Mesendoderm (in vitro differentiated cells): ENCODE results near the gene JCAD.
"Not testable (repeated sequence)": the region's sequence is repeated elsewhere in the genome, so short reads cannot be mapped to it uniquely, and the experiment has no call there.

Experiments used
- DNase-seq: peaks from one replicate; pipeline ENCODE4 v3.0.0; 2013
- H2AK5ac ChIP-seq: 2 replicates; pipeline ENCODE4 v1.6.1; 2013; ENCODE audit warnings: low read length, inconsistent platforms
- H2BK120ac ChIP-seq: 2 replicates; pipeline ENCODE4 v1.6.1; 2013; ENCODE audit warnings: low read depth, mild to moderate bottlenecking, low read length, moderate library complexity, mixed read lengths
- H2BK15ac ChIP-seq: replicated peaks from 2 replicates; pipeline ENCODE4 v1.6.1; 2013; ENCODE audit warnings: low read depth, mild to moderate bottlenecking, moderate library complexity
- H2BK5ac ChIP-seq: 2 replicates; pipeline ENCODE4 v1.6.1; 2013; ENCODE audit warnings: low read length, inconsistent platforms
- H3K18ac ChIP-seq: 2 replicates; pipeline ENCODE4 v1.6.1; 2013; ENCODE audit warnings: mild to moderate bottlenecking, low read length, mixed read lengths
- H3K23ac ChIP-seq: one replicate; pipeline ENCODE4 v1.6.1; 2013; ENCODE audit warnings: low read length
- H3K27ac ChIP-seq: 2 replicates; pipeline ENCODE4 v1.5.1; 2013; ENCODE audit warnings: low read depth, mild to moderate bottlenecking, inconsistent platforms, low read length, moderate library complexity
- H3K27me3 ChIP-seq: 2 replicates; pipeline ENCODE4 v1.6.1; 2013; ENCODE audit warnings: low read length, control low read depth, mild to moderate bottlenecking, inconsistent platforms; ENCODE audit not compliant: insufficient read depth, poor library complexity
- H3K36me3 ChIP-seq: 2 replicates; pipeline ENCODE4 v1.6.1; 2013; ENCODE audit warnings: low read length, inconsistent platforms; ENCODE audit not compliant: control insufficient read depth, insufficient read depth
- H3K4ac ChIP-seq: one replicate; pipeline ENCODE4 v1.6.1; 2013; ENCODE audit warnings: low read depth, mild to moderate bottlenecking, low read length, moderate library complexity
- H3K4me1 ChIP-seq: 2 replicates; pipeline ENCODE4 v1.6.1; 2013; ENCODE audit warnings: low read depth, low read length, inconsistent platforms; ENCODE audit not compliant: control insufficient read depth
- H3K4me2 ChIP-seq: 2 replicates; pipeline ENCODE4 v1.6.1; 2013; ENCODE audit warnings: low read length
- H3K4me3 ChIP-seq: 2 replicates; pipeline ENCODE4 v1.5.1; 2013; ENCODE audit warnings: mild to moderate bottlenecking, low read length
- H3K56ac ChIP-seq: one replicate; pipeline ENCODE4 v1.6.1; 2013; ENCODE audit warnings: low read length
- H3K79me1 ChIP-seq: 2 replicates; pipeline ENCODE4 v1.6.1; 2013; ENCODE audit warnings: low read length, inconsistent platforms
- H3K79me2 ChIP-seq: 2 replicates; pipeline ENCODE4 v1.6.1; 2013; ENCODE audit warnings: mild to moderate bottlenecking, low read length; ENCODE audit not compliant: control insufficient read depth, insufficient read depth
- H3K9ac ChIP-seq: 2 replicates; pipeline ENCODE4 v1.6.1; 2013; ENCODE audit warnings: low read length, inconsistent platforms
- H4K5ac ChIP-seq: one replicate; pipeline ENCODE4 v1.6.1; 2013; ENCODE audit warnings: low read length
- H4K8ac ChIP-seq: one replicate; pipeline ENCODE4 v1.6.1; 2013; ENCODE audit warnings: low read depth, mild to moderate bottlenecking, control low read depth, low read length, moderate library complexity
- WGBS: extraction: QIAGEN DNeasy Blood & Tissue Kit; methylation state at CpG from one replicate; pipeline ENCODE4 v1.1.7; 2013; ENCODE audit warnings: low lambda C conversion rate, missing lambda C conversion rate; ENCODE audit not compliant: insufficient coverage; ENCODE audit errors: extremely low coverage; 5-methylcytosine and 5-hydroxymethylcytosine counted together

The JCAD gene

GRCh38 chr10:29991382-29991781 lies 68.0 kb downstream of the JCAD start:
- no peak overlapping the region for H3K23ac ChIP-seq
- WGBS: no CpG with 5 or more reads among the region's 3 CpGs

GRCh38 chr10:29987471-29987870 lies 71.9 kb downstream of the JCAD start:
- no CpG with 5 or more reads among the region's 4 CpGs for WGBS

More at GRCh38 chr10:29991382-29991781, 68.0 kb downstream of the JCAD start:
- Histone ChIP-seq H3K79me2 (no peaks in the 10 kb centered on the region), H2AK5ac (no peak overlapping the region), H4K8ac (no peak overlapping the region), H2BK5ac (no peak overlapping the region), H3K4me3 (no peak overlapping the region), H3K9ac (no peak overlapping the region), H2BK15ac (no peak overlapping the region), H4K5ac (no peak overlapping the region), H3K36me3 (no peaks in the 10 kb centered on the region), H3K18ac (no peak overlapping the region), H3K27ac (no peak overlapping the region), H2BK120ac (no peak overlapping the region), H3K4me2 (no peak overlapping the region), H3K27me3 (no peaks in the 10 kb centered on the region), H3K79me1 (no peaks in the 10 kb centered on the region), H3K4ac (no peak overlapping the region), H3K56ac (no peak overlapping the region), H3K4me1 (peaks cover 3% of the 10 kb centered on the region)
- no peak for DNase-seq

GRCh38 chr10:29982997-29983648 lies 76.3 kb downstream of the JCAD start:
- Histone ChIP-seq H3K27me3 (no peaks in the 10 kb centered on the region), H4K8ac (no peak overlapping the region), H2AK5ac (no peak overlapping the region), H3K9ac (no peak overlapping the region), H3K18ac (no peak overlapping the region), H3K36me3 (no peaks in the 10 kb centered on the region), H3K27ac (no peak overlapping the region), H3K4ac (no peak overlapping the region), H2BK5ac (no peak overlapping the region), H3K4me2 (no peak overlapping the region), H3K56ac (no peak overlapping the region), H3K4me1 (no peaks in the 10 kb centered on the region), H3K79me2 (no peaks in the 10 kb centered on the region), H3K79me1 (no peaks in the 10 kb centered on the region), H2BK15ac (no peak overlapping the region), H4K5ac (no peak overlapping the region), H3K23ac (no peak overlapping the region), H2BK120ac (no peak overlapping the region), H3K4me3 (no peak overlapping the region)
- DNase-seq: no peak
- WGBS: no CpG with 5 or more reads among the region's 2 CpGs

More at GRCh38 chr10:29987471-29987870, 71.9 kb downstream of the JCAD start:
- Histone ChIP-seq H3K4ac (no peak overlapping the region), H3K36me3 (no peaks in the 10 kb centered on the region), H3K4me1 (no peaks in the 10 kb centered on the region), H3K56ac (no peak overlapping the region), H3K27me3 (no peaks in the 10 kb centered on the region), H3K23ac (no peak overlapping the region), H2AK5ac (no peak overlapping the region), H3K79me1 (no peaks in the 10 kb centered on the region), H3K79me2 (no peaks in the 10 kb centered on the region), H2BK5ac (no peak overlapping the region), H4K8ac (no peak overlapping the region), H3K18ac (no peak overlapping the region), H3K4me2 (no peak overlapping the region), H3K4me3 (no peak overlapping the region), H2BK120ac (no peak overlapping the region), H4K5ac (no peak overlapping the region), H3K9ac (no peak overlapping the region), H3K27ac (no peak overlapping the region), H2BK15ac (no peak overlapping the region)
- no peak for DNase-seq

- Histone ChIP-seq H4K5ac (no peak overlapping the region), H3K79me1 (no peaks in the 10 kb centered on the region), H2AK5ac (no peak overlapping the region), H3K9ac (no peak overlapping the region), H3K4me2 (no peak overlapping the region), H3K4me3 (no peak overlapping the region), H2BK15ac (no peak overlapping the region), H3K79me2 (no peaks in the 10 kb centered on the region), H3K18ac (no peak overlapping the region), H3K4me1 (no peaks in the 10 kb centered on the region), H2BK5ac (no peak overlapping the region), H3K27me3 (no peaks in the 10 kb centered on the region), H4K8ac (no peak overlapping the region), H3K27ac (no peak overlapping the region), H3K23ac (no peak overlapping the region), H3K4ac (no peak overlapping the region), H2BK120ac (no peak overlapping the region), H3K56ac (no peak overlapping the region), H3K36me3 (no peaks in the 10 kb centered on the region)
- no peak for DNase-seq
- WGBS: no CpG with 5 or more reads among the region's 3 CpGs
These were observed 77.9 kb downstream of the JCAD start for GRCh38 chr10:29981510-29981909.

- no peak for DNase-seq
- Histone ChIP-seq H3K23ac (no peak overlapping the region), H2BK15ac (no peak overlapping the region)
These were observed 79.3 kb downstream of the JCAD start for GRCh38 chr10:29980084-29980483.

GRCh38 chr10:29979421-29979779 lies 80.0 kb downstream of the JCAD start:
- H3K27me3 ChIP-seq, H2BK5ac ChIP-seq, H4K5ac ChIP-seq, H3K4me2 ChIP-seq, H3K4me3 ChIP-seq, H2BK120ac ChIP-seq, H3K36me3 ChIP-seq, H3K18ac ChIP-seq, H2AK5ac ChIP-seq, H4K8ac ChIP-seq, H2BK15ac ChIP-seq, H3K79me2 ChIP-seq, H3K23ac ChIP-seq, H3K4me1 ChIP-seq, H3K4ac ChIP-seq, H3K27ac ChIP-seq, H3K9ac ChIP-seq, H3K56ac ChIP-seq, DNase-seq, H3K79me1 ChIP-seq: not testable (repeated sequence)
- no CpG with 5 or more reads among the region's 2 CpGs for WGBS

More at GRCh38 chr10:29980084-29980483, 79.3 kb downstream of the JCAD start:
- Histone ChIP-seq H3K79me2 (no peaks in the 10 kb centered on the region), H3K18ac (no peak overlapping the region), H2AK5ac (no peak overlapping the region), H3K4ac (no peak overlapping the region), H3K56ac (no peak overlapping the region), H3K4me1 (no peaks in the 10 kb centered on the region), H3K9ac (no peak overlapping the region), H4K8ac (no peak overlapping the region), H2BK120ac (no peak overlapping the region), H3K27ac (no peak overlapping the region), H3K27me3 (no peaks in the 10 kb centered on the region), H3K4me2 (no peak overlapping the region), H3K79me1 (no peaks in the 10 kb centered on the region), H3K4me3 (no peak overlapping the region), H4K5ac (no peak overlapping the region), H3K36me3 (no peaks in the 10 kb centered on the region), H2BK5ac (no peak overlapping the region)
- WGBS: no CpG with 5 or more reads among the region's 2 CpGs
